IMR-90 (cell line): Measurements from ENCODE around the gene PPP2R5E. TPM values are rescaled to one million over a fixed set of nuclear protein-coding genes. Genes with fewer than 3 reads are reported as not detected.

Source experiments
- ATAC-seq: fragments of 200-7000 bp; cut with Tn5 transposase; 2 replicates; pipeline ENCODE4 v1.9.1; 2020; ENCODE audit warnings: low read depth, mild to moderate bottlenecking, moderate library complexity
- BruUV-seq: library from RNA; stranded (reverse); fragments of 400-500 nt; replicated peaks from 2 replicates; lab custom pipeline; 2021; lab: Mats Ljungman, UMichigan
- CTCF ChIA-PET: fragments of 300-600 bp; formaldehyde crosslinking; extraction: SDS; loops from one replicate; lab custom pipeline; 2021; ENCODE audit warnings: antibody characterized with exemption; lab: Yijun Ruan, JAX
- POLR2A ChIA-PET: fragments of 300-600 bp; sonication (Branson Sonifier 250); formaldehyde crosslinking; loops from one replicate; lab custom pipeline; 2022; ENCODE audit warnings: antibody characterized with exemption; ENCODE audit not compliant: unreplicated experiment; lab: Charles Lee
- DNase-seq: peaks from one replicate; pipeline ENCODE4 v3.0.0; 2013
- H2AFZ ChIP-seq: replicated peaks from 2 replicates; pipeline ENCODE3; 2013; ENCODE audit warnings: low read length, mild to moderate bottlenecking; ENCODE audit not compliant: poor library complexity
- H2AK5ac ChIP-seq: 2 replicates; pipeline ENCODE4 v1.6.1; 2013; ENCODE audit warnings: low read depth, low read length, inconsistent platforms
- H2AK9ac ChIP-seq: replicated peaks from 2 replicates; pipeline ENCODE3; 2013; ENCODE audit warnings: mild to moderate bottlenecking, low read depth, low read length, moderate library complexity; ENCODE audit not compliant: poor library complexity
- H2BK120ac ChIP-seq: 2 replicates; pipeline ENCODE4 v1.6.1; 2013; ENCODE audit warnings: low read depth, low read length, inconsistent platforms
- H2BK15ac ChIP-seq: 3 replicates; pipeline ENCODE4 v1.6.1; 2013; ENCODE audit warnings: low read depth, low read length, inconsistent platforms
- H2BK20ac ChIP-seq: 2 replicates; pipeline ENCODE4 v1.6.1; 2013; ENCODE audit warnings: low read depth, mild to moderate bottlenecking, inconsistent platforms, low read length, moderate library complexity
- H2BK5ac ChIP-seq: 2 replicates; pipeline ENCODE4 v1.6.1; 2013; ENCODE audit warnings: mild to moderate bottlenecking, low read depth, low read length, inconsistent platforms; ENCODE audit not compliant: poor library complexity, severe bottlenecking
- H3K14ac ChIP-seq: replicated peaks from 2 replicates; pipeline ENCODE4 v1.6.1; 2013; ENCODE audit warnings: low read depth, low read length, inconsistent platforms
- H3K18ac ChIP-seq: 2 replicates; pipeline ENCODE4 v1.6.1; 2013; ENCODE audit warnings: low read depth, low read length, control low read depth
- H3K23ac ChIP-seq: 2 replicates; pipeline ENCODE4 v1.6.1; 2013; ENCODE audit warnings: low read depth, low read length, inconsistent platforms
- H3K27ac ChIP-seq: 2 replicates; pipeline ENCODE4 v1.5.1; 2013; ENCODE audit warnings: mild to moderate bottlenecking, control low read depth, low read length; ENCODE audit not compliant: insufficient read depth
- H3K27me3 ChIP-seq: 2 replicates; pipeline ENCODE4 v1.6.1; 2013; ENCODE audit warnings: low read length; ENCODE audit not compliant: control insufficient read depth, insufficient read depth
- H3K36me3 ChIP-seq: 2 replicates; pipeline ENCODE4 v1.6.1; 2013; ENCODE audit warnings: low read length, mixed read lengths; ENCODE audit not compliant: control insufficient read depth, insufficient read depth
- H3K4ac ChIP-seq: 2 replicates; pipeline ENCODE4 v1.6.1; 2013; ENCODE audit warnings: low read depth, low read length, inconsistent platforms
- H3K4me1 ChIP-seq: 2 replicates; pipeline ENCODE4 v1.6.1; 2013; ENCODE audit warnings: low read length, mixed read lengths; ENCODE audit not compliant: control insufficient read depth, insufficient read depth
- H3K4me2 ChIP-seq: 2 replicates; pipeline ENCODE4 v1.6.1; 2013; ENCODE audit warnings: low read depth, mild to moderate bottlenecking, control low read depth, low read length, moderate library complexity
- H3K4me3 ChIP-seq: 2 replicates; pipeline ENCODE4 v1.5.1; 2013; ENCODE audit warnings: low read depth, mild to moderate bottlenecking, control low read depth, low read length, moderate library complexity; ENCODE audit not compliant: insufficient read depth
- H3K56ac ChIP-seq: 2 replicates; pipeline ENCODE4 v1.6.1; 2013; ENCODE audit warnings: low read length, inconsistent platforms; ENCODE audit not compliant: insufficient read depth; ENCODE audit errors: extremely low read depth
- H3K79me1 ChIP-seq, 2 experiments: 2 replicates each; pipeline ENCODE4 v1.6.1; 2013; ENCODE audit warnings: low read length in 2 of 2, inconsistent platforms in 1 of 2, low read depth in 1 of 2
- H3K9ac ChIP-seq: 2 replicates; pipeline ENCODE4 v1.6.1; 2013; ENCODE audit warnings: low read depth, low read length, control low read depth
- H3K9me1 ChIP-seq: 2 replicates; pipeline ENCODE4 v1.6.1; 2013; ENCODE audit warnings: low read length, inconsistent platforms; ENCODE audit not compliant: insufficient read depth
- H3K9me3 ChIP-seq: 2 replicates; pipeline ENCODE4 v1.6.1; 2013; ENCODE audit warnings: low read length; ENCODE audit not compliant: control insufficient read depth, insufficient read depth
- H4K20me1 ChIP-seq: 2 replicates; pipeline ENCODE4 v1.6.1; 2013; ENCODE audit warnings: low read length, inconsistent platforms; ENCODE audit not compliant: insufficient read depth
- H4K5ac ChIP-seq: 2 replicates; pipeline ENCODE4 v1.6.1; 2013; ENCODE audit warnings: mild to moderate bottlenecking, low read depth, low read length, control low read depth
- H4K8ac ChIP-seq, 2 experiments: 2 replicates each; pipeline ENCODE4 v1.6.1; 2013; ENCODE audit warnings: low read depth in 2 of 2, low read length in 2 of 2, control low read depth in 1 of 2, inconsistent platforms in 1 of 2
- H4K91ac ChIP-seq: 2 replicates; pipeline ENCODE4 v1.6.1; 2013; ENCODE audit warnings: low read depth, low read length, inconsistent platforms; ENCODE audit not compliant: insufficient read depth
- RCOR1 ChIP-seq: IDR thresholded peaks from 2 replicates; pipeline ENCODE4 v1.6.1; 2012; ENCODE audit warnings: mild to moderate bottlenecking, low read length, improper control_type of control experiment; ENCODE audit not compliant: insufficient replicate concordance
- RFX5 ChIP-seq: IDR thresholded peaks from 2 replicates; pipeline ENCODE4 v1.8.0; 2012; ENCODE audit warnings: low read depth, mild to moderate bottlenecking, low read length, moderate library complexity
- WGBS, 2 experiments: methylation state at CpG; one replicate each; pipeline versions ENCODE4 v1.1.5 to v1.1.7; 2013; ENCODE audit warnings: missing lambda C conversion rate in 2 of 2; ENCODE audit not compliant: insufficient read length in 1 of 2; ENCODE audit errors: extremely low coverage in 2 of 2; 5-methylcytosine and 5-hydroxymethylcytosine counted together
- dilution Hi-C: fragments of 300-500 bp; cut with HindIII; formaldehyde crosslinking; loops from one replicate; pipeline ENCODE4 v1.14.3; 2018; ENCODE audit warnings: low sequenced_read_pairs; ENCODE audit not compliant: unreplicated experiment
- in situ Hi-C: fragments of 300-500 bp; cut with MboI; formaldehyde crosslinking; loops from 3 replicates; pipeline ENCODE4 v1.14.3; 2019; ENCODE audit warnings: low sequenced_read_pairs, inconsistent platforms, mixed read lengths
- intact Hi-C: fragments of 100-400 bp; cut with micrococcal nuclease; formaldehyde crosslinking; loops from 2 replicates; pipeline ENCODE4 v1.10.0; 2022
- microRNA-seq, 2 experiments: library from miRNA; stranded (forward) in 1 of 2; unstranded in 1 of 2; fragments of 10-50 nt in 1 of 2; fragments of <30 nt in 1 of 2; gene quantifications in 1 of 2; microRNA quantifications in 1 of 2; one replicate each; pipeline versions ENCODE3 to v1.1.0; 2013 to 2020; ENCODE audit not compliant: insufficient read depth in 1 of 2, insufficient read length in 1 of 2, unreplicated experiment in 1 of 2
- polyA plus RNA-seq, 3 experiments: library from polyadenylated mRNA; depleted of rRNA; stranded (reverse); fragments of >200 nt; gene quantifications; 2 replicates each; pipeline ENCODE4 v1.2.3, GENCODE V29; 2012; ENCODE audit warnings: low replicate concordance in 1 of 3
- small RNA-seq, 5 experiments: library from RNA; depleted of rRNA; stranded (forward); fragments of <200 nt; gene quantifications; one replicate each; pipeline ENCODE3, GENCODE V24; 2012
- total RNA-seq: library from RNA; depleted of rRNA; stranded (reverse); fragments of >200 nt; gene quantifications from 2 replicates; pipeline ENCODE4 v1.2.3, GENCODE V29; 2012; rRNA removed

Gene PPP2R5E
- total and polyA plus RNA-seq, 2 of the 4 experiments (the other 2 are of a cell fraction), result 9.7 to 12.2 TPM

DNA sequence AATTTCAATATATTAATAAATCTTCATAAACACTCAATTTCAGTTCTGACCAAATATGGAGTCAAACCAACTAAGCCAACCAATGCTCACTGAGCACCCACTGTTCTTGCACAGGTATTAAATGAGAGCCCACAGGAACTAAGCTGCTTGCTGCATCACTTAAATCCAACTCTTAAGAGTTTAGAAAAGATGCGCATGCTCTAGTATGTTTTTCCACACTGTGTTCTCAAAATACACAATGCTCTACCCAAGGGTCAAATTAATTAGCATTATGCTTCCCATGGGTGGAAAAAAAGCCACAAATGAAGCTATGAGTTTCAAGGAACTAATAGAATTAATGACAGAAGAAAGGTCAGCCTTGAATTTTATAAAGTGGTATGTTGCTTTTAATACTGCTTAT lies 220.7 kb downstream of the PPP2R5E start:
- Histone ChIP-seq H3K4me1 (no peaks in the 10 kb centered on the region), H3K27ac (no peak overlapping the region), H2BK5ac (no peak overlapping the region), H4K5ac (no peak overlapping the region), H3K9me3 (no peaks in the 10 kb centered on the region), H3K4ac (no peak overlapping the region), H3K23ac (no peak overlapping the region), H4K20me1 (no peaks in the 10 kb centered on the region), H2AK5ac (no peak overlapping the region), H2BK15ac (no peak overlapping the region), H3K4me2 (no peak overlapping the region), H3K4me3 (no peak overlapping the region), H4K8ac (no peak overlapping the region), H3K14ac (no peak overlapping the region), H3K79me1 (no peaks in the 10 kb centered on the region), H2BK20ac (no peak overlapping the region), H2BK120ac (no peak overlapping the region), H3K9ac (no peak overlapping the region), H3K9me1 (no peaks in the 10 kb centered on the region), H4K91ac (no peak overlapping the region), H3K36me3 (no peaks in the 10 kb centered on the region), H3K18ac (no peak overlapping the region), H2AFZ (no peak overlapping the region), H3K27me3 (peaks cover 11% of the 10 kb centered on the region), H2AK9ac (no peak overlapping the region), H3K56ac (no peak overlapping the region)
- no TSS peak for BruUV-seq
- no peak for DNase-seq
- CTCF ChIA-PET, result no interaction called here
- ATAC-seq, result no peak
- dilution Hi-C loops, result no loop called here
- in situ Hi-C loops, result no loop called here
- intact Hi-C loops, result no loop called here
- POLR2A ChIA-PET, result no interaction called here
- TF ChIP-seq RFX5 (no peak), RCOR1 (no peak)
- WGBS, 2 experiments, result no CpG with 5 or more reads among the region's 1 CpG

Small RNA genes lying within 50 kb of the gene (microRNA-seq; reads per million reads assigned to microRNA genes)
- gene RF00601 (ENCODE audit: insufficient read depth, insufficient read length), result not detected

Small RNA genes lying within 50 kb of the gene (small RNA-seq; reads per million reads assigned to genes)
- 0 reads per million in 5 experiments for gene RF00601

Other genes starting within 250 kb of the PPP2R5E start
- gene GPHB5, start 224.4 kb downstream of the PPP2R5E start, total RNA-seq, result not detected in 2 replicates
- not detected in 2 replicates for gene GPHB5, start 224.4 kb downstream of the PPP2R5E start, polyA plus RNA-seq (2012; rRNA removed)
- 10.2 and 22.5 TPM in 2 replicates for gene WDR89, start 98.5 kb upstream of the PPP2R5E start, total RNA-seq
- 3.2 and 4.3 TPM in 2 replicates for gene WDR89, start 98.5 kb upstream of the PPP2R5E start, polyA plus RNA-seq (2012; rRNA removed)
- gene SGPP1, start 184.7 kb upstream of the PPP2R5E start, total RNA-seq, result 11.1 and 23.1 TPM in 2 replicates
- 7.9 and 8.6 TPM in 2 replicates for gene SGPP1, start 184.7 kb upstream of the PPP2R5E start, polyA plus RNA-seq (2012; rRNA removed)